ENCODE results near the gene DIAPH2. TPM values are rescaled to one million over a fixed set of nuclear protein-coding genes. Genes with fewer than 3 reads are reported as not detected.

DIAPH2 gene
- total and polyA plus RNA-seq, 9 of the 15 experiments (the other 6 are each of a cell fraction or from before 2014, with no cell fraction given) = 0.01 to 0.18 (median 0.07) TPM; not detected in 1

- TF ChIP-seq ZNF311 (CRISPR knock-in tag; IDR thresholded peaks at IDR 0.05) (no peak), RBM15 (IDR thresholded peaks at IDR 0.05; ENCODE audit: insufficient read depth, low read length) (no peak), SMARCA4 (IDR thresholded peaks at IDR 0.05) (no peak), MXD1 (CRISPR knock-in tag; IDR thresholded peaks at IDR 0.05; ENCODE audit: borderline replicate concordance, poor library complexity, severe bottlenecking) (no peak), CAMTA2 (CRISPR knock-in tag; conservative IDR thresholded peaks at IDR 0.05) (no peak), ZNF140 (CRISPR knock-in tag; IDR thresholded peaks at IDR 0.05) (no peak), SMAD2 (IDR thresholded peaks at IDR 0.05; ENCODE audit: low read depth, low read length) (no peak), PHB (CRISPR knock-in tag; IDR thresholded peaks at IDR 0.05) (no peak), CTCFL (IDR thresholded peaks at IDR 0.05; ENCODE audit: borderline replicate concordance, insufficient read depth, low read depth, low read length, poor library complexity, severe bottlenecking) (no peak), ZNF668 (CRISPR knock-in tag; IDR thresholded peaks at IDR 0.05) (no peak), EP400 (IDR thresholded peaks at IDR 0.05) (no peak)
These were observed 341.8 kb downstream of the DIAPH2 start (continued) for GRCh38 chrX:97026406-97026805.
